Measurements from ENCODE around the gene YPEL1. TPM values are rescaled to one million over a fixed set of nuclear protein-coding genes. Genes with fewer than 3 reads are reported as not detected.

Gene YPEL1
- total and polyA plus RNA-seq, 2 of the 13 experiments (the other 11 are each of a cell fraction or from before 2014, with no cell fraction given) = 0.33 to 2.5 TPM

DNA sequence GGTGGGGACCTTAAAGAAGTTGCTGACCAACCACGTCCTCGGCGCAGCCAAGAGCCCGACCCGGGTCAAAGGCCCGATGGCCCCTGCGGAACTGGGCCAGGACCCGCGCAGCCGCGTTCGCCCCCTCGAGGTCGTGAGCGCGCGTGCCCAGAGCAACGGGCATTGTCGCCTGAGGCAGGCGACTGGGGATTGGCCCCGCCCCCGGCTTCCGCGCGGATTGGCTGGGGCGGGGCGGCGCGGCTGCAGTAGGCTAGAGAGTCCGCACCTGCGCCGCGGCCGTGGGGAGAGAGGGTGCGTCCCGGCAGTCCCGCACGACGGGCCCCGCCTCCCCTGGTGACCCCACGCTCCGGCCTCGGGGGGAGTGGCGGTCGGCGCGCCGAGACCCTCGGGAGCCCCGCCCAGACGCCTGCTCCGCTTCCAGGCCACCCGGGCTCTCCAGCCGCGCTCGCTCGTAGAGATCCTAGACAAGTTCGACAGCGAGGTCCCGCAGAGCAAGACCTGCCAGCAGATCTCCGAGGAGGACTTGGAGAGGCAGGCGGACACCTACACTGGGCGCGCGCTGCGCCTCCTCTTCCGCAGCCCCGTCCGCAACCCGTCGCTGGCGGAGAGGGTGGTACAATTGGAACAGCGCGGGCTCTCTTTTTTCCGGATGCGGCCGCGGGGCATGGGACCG is 78.1 kb downstream of the YPEL1 start (continued):
- TF ChIP-seq, protein P1, sequence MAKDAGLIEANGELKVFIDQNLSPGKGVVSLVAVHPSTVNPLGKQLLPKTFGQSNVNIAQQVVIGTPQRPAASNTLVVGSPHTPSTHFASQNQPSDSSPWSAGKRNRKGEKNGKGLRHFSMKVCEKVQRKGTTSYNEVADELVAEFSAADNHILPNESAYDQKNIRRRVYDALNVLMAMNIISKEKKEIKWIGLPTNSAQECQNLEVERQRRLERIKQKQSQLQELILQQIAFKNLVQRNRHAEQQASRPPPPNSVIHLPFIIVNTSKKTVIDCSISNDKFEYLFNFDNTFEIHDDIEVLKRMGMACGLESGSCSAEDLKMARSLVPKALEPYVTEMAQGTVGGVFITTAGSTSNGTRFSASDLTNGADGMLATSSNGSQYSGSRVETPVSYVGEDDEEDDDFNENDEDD (CRISPR knock-in tag; IDR thresholded peaks at IDR 0.05; ENCODE audit: borderline replicate concordance) = peak; percentile 58; the same call in 1 of the 2 replicates
- TF ChIP-seq ZKSCAN5 (CRISPR knock-in tag; IDR thresholded peaks at IDR 0.05) = no peak
- TF ChIP-seq, protein P2, sequence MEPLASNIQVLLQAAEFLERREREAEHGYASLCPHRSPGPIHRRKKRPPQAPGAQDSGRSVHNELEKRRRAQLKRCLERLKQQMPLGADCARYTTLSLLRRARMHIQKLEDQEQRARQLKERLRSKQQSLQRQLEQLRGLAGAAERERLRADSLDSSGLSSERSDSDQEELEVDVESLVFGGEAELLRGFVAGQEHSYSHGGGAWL (CRISPR knock-in tag; IDR thresholded peaks at IDR 0.05) = no peak; the same call in 1 of the 2 replicates
- TF ChIP-seq ZNF30 (CRISPR knock-in tag; IDR thresholded peaks at IDR 0.05) = no peak
- no peak for TF ChIP-seq RARA (CRISPR knock-in tag; IDR thresholded peaks at IDR 0.05)
- TF ChIP-seq XRCC5 (optimal IDR thresholded peaks at IDR 0.05; ENCODE audit: low read length) = peak; percentile 46
- no peak for TF ChIP-seq RARG (CRISPR knock-in tag; IDR thresholded peaks at IDR 0.05; ENCODE audit: low read depth)
- no peak for TF ChIP-seq JUN (CRISPR knock-in tag; IDR thresholded peaks at IDR 0.05)
- TF ChIP-seq MED8 (CRISPR knock-in tag; IDR thresholded peaks at IDR 0.05; ENCODE audit: insufficient replicate concordance) = no peak
- TF ChIP-seq SMAD9 (CRISPR knock-in tag; IDR thresholded peaks at IDR 0.05) = no peak
- no peak for TF ChIP-seq ZNF20 (CRISPR knock-in tag; IDR thresholded peaks at IDR 0.05)
- TF ChIP-seq BORCS8-MEF2B (CRISPR knock-in tag; IDR thresholded peaks at IDR 0.05) = 0 out of 2 replicates have a peak, but pooled peaks have one; percentile 28
- TF ChIP-seq NFE2L2 (IDR thresholded peaks at IDR 0.05; ENCODE audit: low read length) = no peak
- TF ChIP-seq, protein P3, sequence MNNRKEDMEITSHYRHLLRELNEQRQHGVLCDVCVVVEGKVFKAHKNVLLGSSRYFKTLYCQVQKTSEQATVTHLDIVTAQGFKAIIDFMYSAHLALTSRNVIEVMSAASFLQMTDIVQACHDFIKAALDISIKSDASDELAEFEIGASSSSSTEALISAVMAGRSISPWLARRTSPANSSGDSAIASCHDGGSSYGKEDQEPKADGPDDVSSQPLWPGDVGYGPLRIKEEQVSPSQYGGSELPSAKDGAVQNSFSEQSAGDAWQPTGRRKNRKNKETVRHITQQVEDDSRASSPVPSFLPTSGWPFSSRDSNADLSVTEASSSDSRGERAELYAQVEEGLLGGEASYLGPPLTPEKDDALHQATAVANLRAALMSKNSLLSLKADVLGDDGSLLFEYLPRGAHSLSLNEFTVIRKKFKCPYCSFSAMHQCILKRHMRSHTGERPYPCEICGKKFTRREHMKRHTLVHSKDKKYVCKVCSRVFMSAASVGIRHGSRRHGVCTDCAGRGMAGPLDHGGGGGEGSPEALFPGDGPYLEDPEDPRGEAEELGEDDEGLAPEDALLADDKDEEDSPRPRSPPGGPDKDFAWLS (CRISPR knock-in tag; IDR thresholded peaks at IDR 0.05; ENCODE audit: borderline replicate concordance) = no peak
- TF ChIP-seq, protein P4, sequence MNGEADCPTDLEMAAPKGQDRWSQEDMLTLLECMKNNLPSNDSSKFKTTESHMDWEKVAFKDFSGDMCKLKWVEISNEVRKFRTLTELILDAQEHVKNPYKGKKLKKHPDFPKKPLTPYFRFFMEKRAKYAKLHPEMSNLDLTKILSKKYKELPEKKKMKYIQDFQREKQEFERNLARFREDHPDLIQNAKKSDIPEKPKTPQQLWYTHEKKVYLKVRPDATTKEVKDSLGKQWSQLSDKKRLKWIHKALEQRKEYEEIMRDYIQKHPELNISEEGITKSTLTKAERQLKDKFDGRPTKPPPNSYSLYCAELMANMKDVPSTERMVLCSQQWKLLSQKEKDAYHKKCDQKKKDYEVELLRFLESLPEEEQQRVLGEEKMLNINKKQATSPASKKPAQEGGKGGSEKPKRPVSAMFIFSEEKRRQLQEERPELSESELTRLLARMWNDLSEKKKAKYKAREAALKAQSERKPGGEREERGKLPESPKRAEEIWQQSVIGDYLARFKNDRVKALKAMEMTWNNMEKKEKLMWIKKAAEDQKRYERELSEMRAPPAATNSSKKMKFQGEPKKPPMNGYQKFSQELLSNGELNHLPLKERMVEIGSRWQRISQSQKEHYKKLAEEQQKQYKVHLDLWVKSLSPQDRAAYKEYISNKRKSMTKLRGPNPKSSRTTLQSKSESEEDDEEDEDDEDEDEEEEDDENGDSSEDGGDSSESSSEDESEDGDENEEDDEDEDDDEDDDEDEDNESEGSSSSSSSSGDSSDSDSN (CRISPR knock-in tag; IDR thresholded peaks at IDR 0.05) = peak; percentile 64; the same call in 1 of the 2 replicates
- no peak for TF ChIP-seq SUZ12 (IDR thresholded peaks at IDR 0.05; ENCODE audit: low read depth, low read length)
- TF ChIP-seq, protein P5, sequence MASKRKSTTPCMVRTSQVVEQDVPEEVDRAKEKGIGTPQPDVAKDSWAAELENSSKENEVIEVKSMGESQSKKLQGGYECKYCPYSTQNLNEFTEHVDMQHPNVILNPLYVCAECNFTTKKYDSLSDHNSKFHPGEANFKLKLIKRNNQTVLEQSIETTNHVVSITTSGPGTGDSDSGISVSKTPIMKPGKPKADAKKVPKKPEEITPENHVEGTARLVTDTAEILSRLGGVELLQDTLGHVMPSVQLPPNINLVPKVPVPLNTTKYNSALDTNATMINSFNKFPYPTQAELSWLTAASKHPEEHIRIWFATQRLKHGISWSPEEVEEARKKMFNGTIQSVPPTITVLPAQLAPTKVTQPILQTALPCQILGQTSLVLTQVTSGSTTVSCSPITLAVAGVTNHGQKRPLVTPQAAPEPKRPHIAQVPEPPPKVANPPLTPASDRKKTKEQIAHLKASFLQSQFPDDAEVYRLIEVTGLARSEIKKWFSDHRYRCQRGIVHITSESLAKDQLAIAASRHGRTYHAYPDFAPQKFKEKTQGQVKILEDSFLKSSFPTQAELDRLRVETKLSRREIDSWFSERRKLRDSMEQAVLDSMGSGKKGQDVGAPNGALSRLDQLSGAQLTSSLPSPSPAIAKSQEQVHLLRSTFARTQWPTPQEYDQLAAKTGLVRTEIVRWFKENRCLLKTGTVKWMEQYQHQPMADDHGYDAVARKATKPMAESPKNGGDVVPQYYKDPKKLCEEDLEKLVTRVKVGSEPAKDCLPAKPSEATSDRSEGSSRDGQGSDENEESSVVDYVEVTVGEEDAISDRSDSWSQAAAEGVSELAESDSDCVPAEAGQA (IDR thresholded peaks at IDR 0.05; ENCODE audit: low read depth) = no peak
- TF ChIP-seq, protein P5 (CRISPR knock-in tag; IDR thresholded peaks at IDR 0.05; ENCODE audit: borderline replicate concordance) = no peak

Measured in HepG2 (cell line).